HCT116 (cell line): ENCODE data around the gene TM6SF1. TPM values are rescaled to one million over a fixed set of nuclear protein-coding genes. Genes with fewer than 3 reads are reported as not detected.

Experiments
- ATAC-seq: fragments of 200-7000 bp; cut with Tn5 transposase; 2 replicates; pipeline ENCODE4 v1.9.1; 2020; ENCODE audit warnings: mild to moderate bottlenecking, moderate library complexity
- BruUV-seq: library from RNA; stranded (reverse); fragments of 400-500 nt; replicated peaks from 2 replicates; lab custom pipeline; 2021; lab: Mats Ljungman, UMichigan
- CTCF ChIA-PET: fragments of 300-600 bp; sonication (Branson Sonifier 250); formaldehyde crosslinking; loops from one replicate; lab custom pipeline; 2021; ENCODE audit warnings: antibody characterized with exemption; lab: Charles Lee
- POLR2A ChIA-PET: fragments of 300-600, 350-600 bp; sonication (Branson Sonifier 250); formaldehyde crosslinking; loops from one replicate; lab custom pipeline; 2021; ENCODE audit warnings: antibody characterized with exemption; lab: Charles Lee
- RAD21 ChIA-PET, 2 experiments: fragments of 300-600 bp; sonication (Branson Sonifier 250); formaldehyde crosslinking; loops; one replicate each; lab custom pipeline; 2023; ENCODE audit warnings: low total read pairs in 2 of 2; ENCODE audit not compliant: uncharacterized antibody in 2 of 2, unreplicated experiment in 2 of 2, low non-redundant PET in 1 of 2; lab: Charles Lee
- DNase-seq: peaks from one replicate; pipeline ENCODE4 v3.0.0-alpha.2; 2010; ENCODE audit warnings: low read depth, low spot score
- H2AFZ ChIP-seq: fragments of 200-600 bp; shearing (Covaris generic), sonication (generic); 2 replicates; pipeline ENCODE4 v1.6.1; 2017; ENCODE audit warnings: low read depth, mixed run types, mixed read lengths, antibody characterized with exemption, low read length; ENCODE audit not compliant: poor library complexity, severe bottlenecking
- H3K27ac ChIP-seq: 2 replicates; pipeline ENCODE4 v1.5.1; 2012; ENCODE audit warnings: low read depth, low read length
- H3K27me3 ChIP-seq: fragments of 200-600 bp; sonication (generic); 2 replicates; pipeline ENCODE4 v1.6.1; 2016; ENCODE audit warnings: mixed run types, low read length, mixed read lengths; ENCODE audit not compliant: insufficient read depth
- H3K36me3 ChIP-seq, 2 experiments: fragments of 200-500 bp in 1 of 2; fragments of 200-600 bp in 1 of 2; sonication (Bioruptor generic) in 1 of 2; sonication (generic) in 1 of 2; 2 replicates each; pipeline versions ENCODE4 v1.5.1 to v1.6.1; 2014 to 2016; ENCODE audit warnings: low read length in 2 of 2, inconsistent platforms in 1 of 2, mixed read lengths in 1 of 2, mixed run types in 1 of 2; ENCODE audit not compliant: insufficient read depth in 2 of 2, control insufficient read depth in 1 of 2
- H3K4me1 ChIP-seq, 2 experiments: fragments of 200-600 bp in 1 of 2; sonication (generic) in 1 of 2; 2 replicates each; pipeline versions ENCODE4 v1.5.1 to v1.6.1; 2012 to 2017; ENCODE audit warnings: low read length in 2 of 2, inconsistent platforms in 1 of 2, mild to moderate bottlenecking in 1 of 2, mixed read lengths in 1 of 2, mixed run types in 1 of 2, moderate library complexity in 1 of 2; ENCODE audit not compliant: insufficient read depth in 2 of 2, control insufficient read depth in 1 of 2
- H3K4me2 ChIP-seq: fragments of 200-600 bp; sonication (generic); 2 replicates; pipeline ENCODE4 v1.6.1; 2017; ENCODE audit warnings: mixed run types, low read length, mixed read lengths
- H3K4me3 ChIP-seq, 2 experiments: fragments of 200-600 bp in 1 of 2; sonication (generic) in 1 of 2; replicated peaks in 1 of 2; 2 replicates each; pipeline ENCODE4 v1.5.1; 2011 to 2016; ENCODE audit warnings: low read length in 2 of 2, control low read depth in 1 of 2, low read depth in 1 of 2, mild to moderate bottlenecking in 1 of 2, mixed read lengths in 1 of 2, mixed run types in 1 of 2
- H3K79me2 ChIP-seq: fragments of 200-600 bp; sonication (generic); 2 replicates; pipeline ENCODE4 v1.6.1; 2017; ENCODE audit warnings: mild to moderate bottlenecking, mixed run types, low read length, moderate library complexity, mixed read lengths; ENCODE audit not compliant: insufficient read depth
- H3K9ac ChIP-seq: fragments of 200-600 bp; sonication (generic); 2 replicates; pipeline ENCODE4 v1.6.1; 2016; ENCODE audit warnings: low read length, mixed read lengths
- H3K9me2 ChIP-seq: fragments of 200-600 bp; sonication (generic), shearing (Covaris generic); 2 replicates; pipeline ENCODE4 v1.6.1; 2017; ENCODE audit warnings: mixed run types, mild to moderate bottlenecking, moderate library complexity; ENCODE audit not compliant: insufficient read depth
- H3K9me3 ChIP-seq, 2 experiments: fragments of 200-500 bp in 1 of 2; fragments of 200-600 bp in 1 of 2; sonication (Bioruptor generic) in 1 of 2; sonication (generic) in 1 of 2; 2 replicates each; pipeline ENCODE4 v1.6.1; 2014 to 2017; ENCODE audit warnings: low read length in 2 of 2, mixed read lengths in 2 of 2, inconsistent platforms in 1 of 2, low read depth in 1 of 2, mild to moderate bottlenecking in 1 of 2, mixed run types in 1 of 2, moderate library complexity in 1 of 2; ENCODE audit not compliant: control insufficient read depth in 1 of 2, insufficient read depth in 1 of 2
- H4K20me1 ChIP-seq: fragments of 200-600 bp; sonication (generic), shearing (Covaris generic); 2 replicates; pipeline ENCODE4 v1.6.1; 2017; ENCODE audit warnings: mixed run types, mild to moderate bottlenecking, moderate library complexity; ENCODE audit not compliant: insufficient read depth
- CBX3 ChIP-seq: IDR thresholded peaks from 2 replicates; pipeline ENCODE4 v1.6.1; 2012; ENCODE audit warnings: low read depth
- EGR1 ChIP-seq: IDR thresholded peaks from 2 replicates; pipeline ENCODE4 v1.6.1; 2012; ENCODE audit warnings: low read depth
- FOSL1 ChIP-seq: IDR thresholded peaks from 2 replicates; pipeline ENCODE4 v1.6.1; 2012; ENCODE audit warnings: low read depth
- MAX ChIP-seq: IDR thresholded peaks from 2 replicates; pipeline ENCODE4 v1.6.1; 2012
- POLR2A ChIP-seq: IDR thresholded peaks from 2 replicates; pipeline ENCODE4 v1.7.0; 2011; ENCODE audit warnings: borderline replicate concordance; ENCODE audit not compliant: insufficient read depth, insufficient read length; ENCODE audit errors: extremely low read depth
- POLR2AphosphoS5 ChIP-seq: IDR thresholded peaks from 2 replicates; pipeline ENCODE4 v1.6.1; 2011; ENCODE audit warnings: mild to moderate bottlenecking, low read depth, low read length, moderate library complexity
- SIN3A ChIP-seq: IDR thresholded peaks from 2 replicates; pipeline ENCODE4 v1.6.1; 2012; ENCODE audit warnings: low read depth
- SRF ChIP-seq: IDR thresholded peaks from 2 replicates; pipeline ENCODE4 v1.6.1; 2012; ENCODE audit warnings: low read depth
- YY1 ChIP-seq: IDR thresholded peaks from 2 replicates; pipeline ENCODE4 v1.6.1; 2011; ENCODE audit warnings: low read length, low read depth, moderate library complexity, mild to moderate bottlenecking; ENCODE audit not compliant: insufficient replicate concordance; ENCODE audit errors: extremely low read depth
- intact Hi-C: fragments of 100-400 bp; cut with micrococcal nuclease; formaldehyde crosslinking; loops from 2 replicates; pipeline ENCODE4 v1.10.0; 2022
- total RNA-seq: library from RNA; stranded (reverse); gene quantifications from one replicate; pipeline ENCODE4 v1.2.1, GENCODE V29; 2021; ENCODE audit not compliant: unreplicated experiment

Gene TM6SF1
- total RNA-seq, 1 experiment from 2014 or later, result not detected

DNA sequence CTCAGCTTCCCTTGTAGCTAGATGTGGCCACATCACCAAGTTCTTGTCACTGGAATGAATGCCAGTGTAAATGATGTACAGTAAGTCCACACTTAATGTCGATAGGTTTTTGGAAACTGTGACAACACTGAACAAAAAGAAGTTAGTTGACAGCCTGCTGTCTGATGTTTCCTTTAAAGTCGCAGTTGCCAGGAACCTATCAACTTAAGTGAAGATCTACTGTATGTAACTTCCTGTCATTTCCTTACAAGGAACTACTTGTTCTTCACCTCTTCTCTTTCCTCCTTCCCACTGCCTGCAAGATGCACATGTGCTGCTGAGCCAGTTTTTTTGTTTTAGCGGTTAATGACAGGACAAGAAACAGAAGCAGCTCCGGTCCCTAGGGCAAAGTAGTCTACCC is 55.6 kb downstream of the TM6SF1 start:
- H3K4me2 ChIP-seq, result no peak overlapping the region
- H2AFZ ChIP-seq, result no peak overlapping the region
- RAD21 ChIA-PET, result no interaction called here
- H3K4me3 ChIP-seq, result no peak overlapping the region
- CTCF ChIA-PET, result no interaction called here
- no peak overlapping the region for H3K9ac ChIP-seq
- H3K27ac ChIP-seq, result no peak overlapping the region
- no TSS peak for BruUV-seq
- TF ChIP-seq SRF (no peak), EGR1 (no peak), YY1 (no peak), CBX3 (no peak), MAX (no peak), POLR2A (no peak), POLR2AphosphoS5 (no peak)
- H4K20me1 ChIP-seq, result no peaks in the 10 kb centered on the region
- intact Hi-C loops, result no loop called here
- no peak for ATAC-seq
- peaks cover 0 to 4% of the 10 kb centered on the region in 2 experiments; a peak in 1 of 4 replicates for H3K4me1 ChIP-seq
- no peaks in the 10 kb centered on the region for H3K27me3 ChIP-seq
- no peak for DNase-seq
- no peaks in the 10 kb centered on the region for H3K36me3 ChIP-seq
- POLR2A ChIA-PET, result no interaction called here
- H3K9me3 ChIP-seq, result no peaks in the 10 kb centered on the region
- no peaks in the 10 kb centered on the region for H3K79me2 ChIP-seq
- no peaks in the 10 kb centered on the region for H3K9me2 ChIP-seq

- Histone ChIP-seq H4K20me1 (no peaks in the 10 kb centered on the region), H3K27me3 (no peaks in the 10 kb centered on the region), H3K4me3 (no peak overlapping the region), H3K9me2 (no peaks in the 10 kb centered on the region), H3K9ac (no peak overlapping the region), H3K27ac (no peak overlapping the region), H3K36me3 (no peaks in the 10 kb centered on the region), H3K9me3 (no peaks in the 10 kb centered on the region), H3K4me1 (no peaks in the 10 kb centered on the region), H3K79me2 (no peaks in the 10 kb centered on the region), H3K4me2 (no peak overlapping the region), H2AFZ (no peak overlapping the region)
- BruUV-seq, result no TSS peak
- no peak for DNase-seq
- intact Hi-C loops, result no loop called here
- TF ChIP-seq EGR1 (no peak), SIN3A (no peak), FOSL1 (no peak)
- RAD21 ChIA-PET, result no interaction called here
- no peak for ATAC-seq
- POLR2A ChIA-PET, result no interaction called here
- CTCF ChIA-PET, result no interaction called here
Measured at GRCh38 chr15:83164111-83164770, 56.8 kb downstream of the TM6SF1 start.
